HepG2 (cell line): ENCODE results near the gene ASCL2. TPM values are rescaled to one million over a fixed set of nuclear protein-coding genes. Genes with fewer than 3 reads are reported as not detected.

Experiments used
- ATAC-seq: fragments of 200-7000 bp; cut with Tn5 transposase; 3 replicates; pipeline ENCODE4 v1.9.1; 2020; ENCODE audit warnings: mild to moderate bottlenecking, moderate library complexity
- BruUV-seq: library from RNA; stranded (reverse); fragments of 400-500 nt; replicated peaks from 2 replicates; lab custom pipeline; 2021; lab: Mats Ljungman, UMichigan
- CTCF ChIA-PET: fragments of 300-600 bp; formaldehyde crosslinking; extraction: SDS; loops from one replicate; lab custom pipeline; 2021; ENCODE audit warnings: low total read pairs, inconsistent platforms, low intra/inter-chr PET ratio; lab: Yijun Ruan, JAX
- POLR2A ChIA-PET: fragments of 350-600 bp; sonication (Branson Sonifier 250); formaldehyde crosslinking; loops from one replicate; lab custom pipeline; 2020; ENCODE audit warnings: antibody characterized with exemption, inconsistent platforms; lab: Yijun Ruan, JAX
- DNase-seq: peaks from one replicate; pipeline ENCODE4 v3.0.0-alpha.2; 2015; ENCODE audit warnings: low spot score
- FAIRE-seq: peaks from 3 replicates; lab custom pipeline; 2011; peaks lifted over from hg19 to GRCh38; lab: Jason Lieb, UNC
- H2AFZ ChIP-seq: one replicate; pipeline ENCODE4 v1.6.1; 2011; ENCODE audit warnings: low read length, inconsistent platforms
- H3K27ac ChIP-seq: fragments of 300-600 bp; 3 replicates; pipeline ENCODE4 v1.8.0; 2011; ENCODE audit warnings: mixed run types, mild to moderate bottlenecking, mixed read lengths, low read length, inconsistent platforms; ENCODE audit not compliant: insufficient read depth; ENCODE audit errors: extremely low read length
- H3K27me3 ChIP-seq, 2 experiments: fragments of 200-600 bp in 1 of 2; 2 replicates in 1 of 2; 3 replicates in 1 of 2; pipeline versions ENCODE4 v1.6.0 to v1.8.0; 2011; ENCODE audit warnings: low read length in 2 of 2, mild to moderate bottlenecking in 2 of 2, moderate library complexity in 2 of 2, inconsistent platforms in 1 of 2; ENCODE audit not compliant: insufficient read depth in 2 of 2, control insufficient read depth in 1 of 2
- H3K36me3 ChIP-seq, 2 experiments: fragments of 200-600 bp in 1 of 2; replicated peaks in 1 of 2; 2 replicates in 1 of 2; 3 replicates in 1 of 2; pipeline versions ENCODE4 v1.5.1 to v1.8.0; 2011; ENCODE audit warnings: low read length in 2 of 2, inconsistent platforms in 1 of 2; ENCODE audit not compliant: insufficient read depth in 2 of 2, control insufficient read depth in 1 of 2
- H3K4me1 ChIP-seq: 2 replicates; pipeline ENCODE4 v1.5.1; 2012; ENCODE audit warnings: low read length, inconsistent platforms; ENCODE audit not compliant: insufficient read depth
- H3K4me2 ChIP-seq: 2 replicates; pipeline ENCODE4 v1.6.0; 2011; ENCODE audit warnings: low read depth, low read length, inconsistent platforms
- H3K4me3 ChIP-seq, 3 experiments: fragments of 200-600 bp in 1 of 3; sonication (generic), shearing (Covaris generic) in 1 of 3; replicated peaks in 1 of 3; 2 replicates each; pipeline ENCODE4 v1.5.1; 2011 to 2016; ENCODE audit warnings: low read length in 3 of 3, inconsistent platforms in 2 of 3, low read depth in 2 of 3, mild to moderate bottlenecking in 2 of 3, control low read depth in 1 of 3, mixed read lengths in 1 of 3; ENCODE audit not compliant: insufficient read depth in 1 of 3
- H3K79me2 ChIP-seq: one replicate; pipeline ENCODE4 v1.6.1; 2011; ENCODE audit warnings: low read length, inconsistent platforms; ENCODE audit not compliant: insufficient read depth
- H3K9ac ChIP-seq: 2 replicates; pipeline ENCODE4 v1.6.0; 2011; ENCODE audit warnings: mild to moderate bottlenecking, low read depth, low read length, inconsistent platforms; ENCODE audit not compliant: insufficient read depth
- H3K9me3 ChIP-seq: 2 replicates; pipeline ENCODE4 v1.5.1; 2012; ENCODE audit warnings: mild to moderate bottlenecking, low read length
- H4K20me1 ChIP-seq: 2 replicates; pipeline ENCODE4 v1.6.0; 2011; ENCODE audit warnings: inconsistent platforms, mild to moderate bottlenecking, low read length, moderate library complexity; ENCODE audit not compliant: insufficient read depth
- HNF4A ChIP-seq: sonication (generic); formaldehyde crosslinking; IDR thresholded peaks from 2 replicates; pipeline ENCODE4 v1.4.0; 2020; ENCODE audit warnings: missing genetic modification reagents
- TP53 ChIP-seq: sonication (generic); formaldehyde crosslinking; conservative IDR thresholded peaks from 2 replicates; pipeline ENCODE4 v1.4.0; 2020; ENCODE audit warnings: missing genetic modification reagents
- TSC22D2 ChIP-seq: sonication (generic); formaldehyde crosslinking; IDR thresholded peaks from 2 replicates; pipeline ENCODE4 v1.5.1; 2020; ENCODE audit warnings: missing genetic modification reagents, mild to moderate bottlenecking, borderline replicate concordance
- WGBS: methylation state at CpG from one replicate; pipeline ENCODE4 v1.1.6; 2017; ENCODE audit warnings: low lambda C conversion rate; 5-methylcytosine and 5-hydroxymethylcytosine counted together
- in situ Hi-C: cut with HindIII; loops from 2 replicates; pipeline ENCODE4 v1.10.0; 2017; ENCODE audit warnings: low pct_unique_long_range_greater_than_20kb; ENCODE audit not compliant: extremely low pct_ligation_motif_present
- intact Hi-C: fragments of 100-400 bp; cut with micrococcal nuclease; formaldehyde crosslinking; loops from one replicate; pipeline ENCODE4 v1.10.0; 2022; ENCODE audit not compliant: unreplicated experiment
- polyA plus RNA-seq, 8 experiments: library from polyadenylated mRNA; depleted of rRNA in 3 of 8; stranded (reverse) in 7 of 8; unstranded in 1 of 8; fragments of >200 nt; fragmentation: Illumina TruSeq in 4 of 8; extraction: Trizol in 4 of 8; gene quantifications; 2 replicates each; pipeline versions ENCODE4 v1.2.1 to v1.2.3, GENCODE V29; 2011 to 2016; ENCODE audit warnings: low read depth in 4 of 8, missing spikeins in 1 of 8, mixed read lengths in 1 of 8; ENCODE audit not compliant: insufficient read depth in 1 of 8
- total RNA-seq, 5 experiments: library from RNA; depleted of rRNA; stranded (reverse); fragments of >200 nt; fragmentation: Illumina TruSeq; extraction: Trizol; gene quantifications; 2 replicates each; pipeline ENCODE4 v1.2.3, GENCODE V29; 2016; ENCODE audit warnings: low read depth in 1 of 5
- TF ChIP-seq, protein P1 (sequence below): sonication (generic); formaldehyde crosslinking; IDR thresholded peaks from 2 replicates; pipeline ENCODE4 v1.8.0; 2022; ENCODE audit warnings: missing genetic modification reagents, mild to moderate bottlenecking, borderline replicate concordance

ASCL2 gene
- total and polyA plus RNA-seq, 2 of the 13 experiments (the other 11 are each of a cell fraction or from before 2014, with no cell fraction given): 0.07 TPM; not detected in 1

DNA sequence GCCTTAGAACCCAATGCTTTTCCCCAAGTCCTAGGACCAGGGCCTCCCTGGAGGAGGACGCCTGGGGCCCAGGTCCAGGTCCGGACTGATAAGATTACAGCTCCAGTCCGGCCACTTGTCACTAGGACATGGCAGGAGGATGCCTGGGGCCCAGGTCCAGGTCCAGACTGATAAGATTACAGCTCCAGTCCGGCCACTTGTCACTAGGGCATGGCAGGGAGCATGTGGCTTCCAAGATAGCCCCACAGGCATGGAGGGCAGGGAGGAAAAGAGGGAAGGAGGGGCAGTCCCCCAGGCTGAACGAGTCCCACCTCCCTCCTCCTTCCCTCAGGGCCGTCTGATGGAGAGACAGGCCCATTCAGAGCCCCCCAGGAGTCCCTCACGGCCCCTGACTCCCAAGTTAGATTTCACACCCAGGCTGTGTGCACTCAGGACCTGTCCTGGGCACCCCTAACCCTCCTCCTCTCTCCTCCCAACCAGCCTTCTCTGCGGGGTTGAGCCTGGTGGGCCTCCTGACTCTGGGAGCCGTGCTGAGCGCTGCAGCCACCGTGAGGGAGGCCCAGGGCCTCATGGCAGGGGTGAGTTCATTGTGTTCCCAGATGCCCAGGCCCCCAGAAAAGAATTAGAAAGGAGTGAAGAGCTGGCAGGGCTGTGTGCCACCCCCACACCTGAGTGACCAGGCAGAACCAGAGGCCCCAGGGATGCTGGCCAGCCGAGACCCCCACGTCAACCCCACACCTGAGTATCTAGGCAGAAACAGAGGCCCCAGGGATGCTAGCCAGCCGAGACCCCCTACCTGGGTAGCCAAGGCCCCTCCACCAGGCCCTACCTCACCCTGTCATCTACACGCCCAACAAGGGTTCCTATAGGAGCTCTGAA lies 33.5 kb upstream of the ASCL2 start:
- Histone ChIP-seq H3K4me3 (no peak overlapping the region), H3K36me3 (no peaks in the 10 kb centered on the region), H2AFZ (no peak overlapping the region), H3K27ac (no peak overlapping the region), H3K79me2 (no peaks in the 10 kb centered on the region), H3K27me3 (peaks cover 2 to 6% of the 10 kb centered on the region in 2 experiments; a peak in 2 of 5 replicates), H3K9ac (no peak overlapping the region), H3K9me3 (no peaks in the 10 kb centered on the region), H4K20me1 (no peaks in the 10 kb centered on the region), H3K4me1 (peaks cover 24% of the 10 kb centered on the region), H3K4me2 (no peak overlapping the region; the same call in 1 of the 2 replicates)
- ChIA-PET POLR2A (interaction anchor here (2.0 kb wide), 1 partner anchor 116 kb away, joined by 8 read pairs; no protein-coding TSS in a partner anchor), CTCF (interaction anchor here (5.7 kb wide), 1 partner anchor 116 kb away, joined by 87 read pairs; no protein-coding TSS in a partner anchor)
- FAIRE-seq (no peak), ATAC-seq (no peak), DNase-seq (no peak)
- intact Hi-C loops (no loop called here), in situ Hi-C loops (no loop called here)
- WGBS: 0% methylated on average over 8 of the region's 15 CpGs
- TF ChIP-seq TSC22D2 (CRISPR knock-in tag): no peak
- TF ChIP-seq TP53: no peak
- 0 out of 2 replicates have a peak, but pooled peaks have one; percentile 6 for TF ChIP-seq HNF4A (CRISPR knock-in tag)
- TF ChIP-seq, protein P1, sequence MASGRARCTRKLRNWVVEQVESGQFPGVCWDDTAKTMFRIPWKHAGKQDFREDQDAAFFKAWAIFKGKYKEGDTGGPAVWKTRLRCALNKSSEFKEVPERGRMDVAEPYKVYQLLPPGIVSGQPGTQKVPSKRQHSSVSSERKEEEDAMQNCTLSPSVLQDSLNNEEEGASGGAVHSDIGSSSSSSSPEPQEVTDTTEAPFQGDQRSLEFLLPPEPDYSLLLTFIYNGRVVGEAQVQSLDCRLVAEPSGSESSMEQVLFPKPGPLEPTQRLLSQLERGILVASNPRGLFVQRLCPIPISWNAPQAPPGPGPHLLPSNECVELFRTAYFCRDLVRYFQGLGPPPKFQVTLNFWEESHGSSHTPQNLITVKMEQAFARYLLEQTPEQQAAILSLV (CRISPR knock-in tag): no peak
- BruUV-seq: no TSS peak
